Measurements from ENCODE around the gene ADARB1.

The ADARB1 gene

GRCh38 chr21:45042664-45043161 is 31.7 kb upstream of the ADARB1 start:
- ChIA-PET POLR2A (no interaction called here), CTCF (no interaction called here)
- H3K27ac ChIP-seq (ENCODE audit: extremely low read depth, low read depth, low read length) = no peak overlapping the region
- no peaks in the 10 kb centered on the region for H3K36me3 ChIP-seq (ENCODE audit: control insufficient read depth in 2 of 2, insufficient read depth in 1 of 2, low read length in 2 of 2)
- H3K9me3 ChIP-seq (ENCODE audit: control insufficient read depth, insufficient read depth, low read depth, low read length) = no peaks in the 10 kb centered on the region
- TF ChIP-seq ZSCAN23 (tag by site-specific recombination; IDR thresholded peaks at IDR 0.05) (no peak), ZBTB49 (tag by site-specific recombination; IDR thresholded peaks at IDR 0.05; ENCODE audit: low read depth) (no peak), SP3 (tag by site-specific recombination; IDR thresholded peaks at IDR 0.05) (no peak), PRDM10 (tag by site-specific recombination; IDR thresholded peaks at IDR 0.05) (no peak), YY1 (tag by site-specific recombination; IDR thresholded peaks at IDR 0.05) (no peak), ZNF211 (tag by site-specific recombination; IDR thresholded peaks at IDR 0.05; ENCODE audit: low read depth) (no peak), ZNF473 (tag by site-specific recombination; IDR thresholded peaks at IDR 0.05) (no peak), BCL6B (tag by site-specific recombination; IDR thresholded peaks at IDR 0.05) (peak; percentile 3; the same call in 1 of the 2 replicates)
- H3K4me1 ChIP-seq (ENCODE audit: control insufficient read depth, insufficient read depth, low read length) = no peaks in the 10 kb centered on the region
- H3K4me3 ChIP-seq (ENCODE audit: low read depth, low read length) = no peak overlapping the region

- no peak overlapping the region for H3K27ac ChIP-seq (ENCODE audit: extremely low read depth, low read depth, low read length)
- ChIA-PET CTCF (interaction anchor here (0.6 to 0.7 kb wide), 2 partner anchors 48 to 56 kb away, joined by 4 to 5 read pairs; no protein-coding TSS in a partner anchor), POLR2A (no interaction called here)
- no peaks in the 10 kb centered on the region for H3K36me3 ChIP-seq (ENCODE audit: control insufficient read depth in 2 of 2, insufficient read depth in 1 of 2, low read length in 2 of 2)
- no peaks in the 10 kb centered on the region for H3K9me3 ChIP-seq (ENCODE audit: control insufficient read depth, insufficient read depth, low read depth, low read length)
- TF ChIP-seq ZNF544 (tag by site-specific recombination; IDR thresholded peaks at IDR 0.05) (no peak), ZNF488 (tag by site-specific recombination; IDR thresholded peaks at IDR 0.05) (no peak), ZNF19 (tag by site-specific recombination; IDR thresholded peaks at IDR 0.05; ENCODE audit: low read depth) (no peak), ZNF645 (tag by site-specific recombination; IDR thresholded peaks at IDR 0.05) (no peak)
- no peaks in the 10 kb centered on the region for H3K4me1 ChIP-seq (ENCODE audit: control insufficient read depth, insufficient read depth, low read length)
- no peak overlapping the region for H3K4me3 ChIP-seq (ENCODE audit: low read depth, low read length)
These were observed 30.8 kb upstream of the ADARB1 start for GRCh38 chr21:45043541-45044020.
